ENCODE results near the gene STAP2.

Gene STAP2, protein sequence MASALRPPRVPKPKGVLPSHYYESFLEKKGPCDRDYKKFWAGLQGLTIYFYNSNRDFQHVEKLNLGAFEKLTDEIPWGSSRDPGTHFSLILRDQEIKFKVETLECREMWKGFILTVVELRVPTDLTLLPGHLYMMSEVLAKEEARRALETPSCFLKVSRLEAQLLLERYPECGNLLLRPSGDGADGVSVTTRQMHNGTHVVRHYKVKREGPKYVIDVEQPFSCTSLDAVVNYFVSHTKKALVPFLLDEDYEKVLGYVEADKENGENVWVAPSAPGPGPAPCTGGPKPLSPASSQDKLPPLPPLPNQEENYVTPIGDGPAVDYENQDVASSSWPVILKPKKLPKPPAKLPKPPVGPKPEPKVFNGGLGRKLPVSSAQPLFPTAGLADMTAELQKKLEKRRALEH

DNA sequence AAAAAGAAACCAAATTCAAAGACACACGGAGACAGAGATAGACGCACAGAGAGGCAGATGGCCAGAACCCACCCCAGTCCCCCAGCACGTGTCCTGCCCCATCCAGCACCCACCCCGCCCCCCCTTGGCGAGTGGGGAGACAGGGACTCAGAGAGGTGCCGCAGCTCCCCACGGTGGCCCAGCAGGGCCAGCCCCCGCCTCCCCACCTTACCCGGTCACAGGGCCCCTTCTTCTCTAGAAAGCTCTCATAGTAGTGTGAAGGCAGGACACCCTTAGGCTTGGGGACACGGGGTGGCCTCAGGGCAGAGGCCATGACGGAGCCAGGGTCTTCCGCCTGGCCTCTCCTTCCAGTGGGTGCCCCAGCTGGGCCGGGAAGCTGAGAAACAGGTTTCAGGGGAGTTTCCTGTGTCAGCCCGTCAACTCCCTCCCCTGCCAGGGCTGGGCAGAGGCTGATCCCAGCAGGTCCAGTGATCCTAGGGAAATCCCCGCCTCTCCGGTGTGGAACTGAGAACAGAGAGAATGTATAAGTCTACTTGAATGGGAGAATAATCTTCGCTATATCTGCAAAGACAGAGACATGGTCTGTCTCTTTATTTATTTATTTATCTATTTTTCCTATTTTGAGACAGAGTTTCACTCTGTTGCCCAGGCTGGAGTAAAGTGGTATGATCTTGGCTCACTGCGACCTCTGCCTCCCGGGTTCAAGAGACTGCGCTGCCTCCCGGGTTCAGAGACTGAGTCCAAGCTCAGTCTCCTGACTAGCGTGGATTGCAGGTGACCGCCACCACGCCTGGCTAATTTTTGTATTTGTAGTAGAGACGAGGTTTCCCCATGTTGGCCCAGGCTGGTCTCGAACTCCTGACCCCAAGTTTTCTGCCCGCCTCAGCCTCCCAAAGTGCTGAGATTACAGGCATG is at the start of gene STAP2:
TSS of gene STAP2 (minus strand) at position 387 of the 915 bp plus-strand sequence. CDS start at position 313, 74 bp downstream.
- no peak for DNase-seq (ENCODE audit: low read depth)

DNA sequence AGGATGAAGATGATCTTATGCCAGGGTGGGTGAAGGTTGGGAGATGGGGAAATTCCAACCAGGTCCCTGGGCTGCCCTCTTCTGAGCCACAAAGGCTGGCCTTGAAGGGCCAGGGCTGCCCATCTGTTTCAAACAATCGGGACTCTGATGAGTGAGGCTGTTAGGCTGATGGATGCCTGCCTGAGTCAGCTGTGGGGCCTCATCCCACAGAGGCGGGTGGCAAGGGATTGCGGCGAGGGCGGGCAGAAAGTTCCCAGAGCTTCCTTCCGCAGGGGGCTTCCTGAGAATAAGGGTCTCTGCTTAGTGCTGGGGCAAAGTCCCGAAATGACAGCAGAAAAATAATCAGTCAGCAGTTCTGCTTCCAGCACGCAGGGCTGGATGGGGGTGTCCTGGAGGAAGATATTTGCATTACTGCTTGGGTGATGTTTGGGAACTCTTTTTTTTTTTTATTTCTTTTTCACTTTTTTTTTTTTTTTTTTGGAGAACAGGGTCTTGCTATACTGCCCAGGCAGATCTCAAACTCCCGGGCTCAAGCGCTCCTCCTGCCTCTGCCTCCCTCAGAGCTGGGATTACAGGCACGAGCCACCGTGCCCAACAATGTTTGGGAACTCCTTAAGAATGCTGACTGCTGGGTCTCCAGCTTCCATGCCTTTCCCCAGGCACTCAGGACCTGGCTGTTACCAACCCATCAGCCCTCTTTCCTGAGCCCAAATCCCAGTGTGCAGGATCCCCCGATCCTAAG is 47.6 kb upstream of the STAP2 start:
- no peak for DNase-seq (ENCODE audit: low read depth)

DNA sequence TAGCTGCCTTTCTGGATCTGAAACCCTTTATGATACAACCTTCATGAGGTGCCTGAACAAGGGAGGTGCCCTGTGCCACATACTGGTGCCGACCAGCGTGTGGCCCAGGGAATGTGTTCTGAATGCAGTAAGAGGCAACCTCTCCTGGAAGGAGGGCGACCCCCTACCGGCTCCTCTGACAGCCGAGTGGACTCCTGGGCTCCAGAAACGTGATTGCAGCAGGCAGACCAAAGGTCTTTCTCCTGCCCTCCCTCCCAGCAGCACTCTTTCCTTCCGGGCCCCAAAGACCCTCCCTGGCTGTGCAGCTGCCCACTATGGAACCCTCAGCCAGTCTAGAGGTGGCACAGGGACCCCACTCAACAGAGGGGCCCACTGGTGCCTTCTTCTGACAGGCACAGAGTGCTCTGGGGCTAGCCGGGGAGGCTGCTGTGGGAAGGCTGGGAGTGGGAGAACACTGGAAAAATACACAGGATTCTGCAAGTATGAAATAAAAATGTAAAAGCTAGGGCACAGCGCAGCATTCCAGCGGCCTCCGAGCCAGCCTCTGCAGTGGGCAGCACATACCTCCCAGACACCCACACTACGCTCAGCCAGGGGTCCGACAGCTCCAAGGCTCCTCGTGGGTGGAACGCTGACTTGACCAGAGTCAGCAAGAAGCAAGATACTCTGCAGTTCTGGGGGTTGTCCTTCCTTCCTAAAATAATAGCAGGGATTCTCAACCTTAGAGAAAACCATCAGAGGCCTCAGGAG is 46.8 kb upstream of the STAP2 start:
- no peak for DNase-seq (ENCODE audit: low read depth)

DNA sequence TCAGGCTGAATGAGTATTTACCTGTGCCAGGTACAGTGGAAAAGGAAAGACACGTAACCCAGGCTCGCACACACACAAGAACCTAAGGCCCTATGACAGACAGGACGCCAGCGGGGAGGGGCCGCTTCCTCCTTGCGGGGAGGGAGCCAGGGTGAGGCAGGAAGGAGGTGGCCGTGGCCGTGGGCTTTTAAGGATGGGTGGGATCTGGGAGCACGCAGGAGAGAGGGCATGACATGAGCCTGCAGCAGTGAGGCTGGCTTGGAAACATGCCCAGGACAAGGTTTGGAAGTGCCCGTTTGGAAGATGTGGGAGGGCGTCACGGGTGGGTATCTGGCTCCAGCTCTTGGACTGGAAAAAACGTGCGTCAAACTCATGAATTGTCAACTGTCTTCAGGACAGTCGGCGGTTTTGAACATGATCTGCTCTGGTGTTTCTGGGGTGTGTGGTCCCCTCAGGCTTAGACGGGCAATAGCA is 41.7 kb upstream of the STAP2 start:
- DNase-seq (ENCODE audit: low read depth), result peak; percentile 36

DNA sequence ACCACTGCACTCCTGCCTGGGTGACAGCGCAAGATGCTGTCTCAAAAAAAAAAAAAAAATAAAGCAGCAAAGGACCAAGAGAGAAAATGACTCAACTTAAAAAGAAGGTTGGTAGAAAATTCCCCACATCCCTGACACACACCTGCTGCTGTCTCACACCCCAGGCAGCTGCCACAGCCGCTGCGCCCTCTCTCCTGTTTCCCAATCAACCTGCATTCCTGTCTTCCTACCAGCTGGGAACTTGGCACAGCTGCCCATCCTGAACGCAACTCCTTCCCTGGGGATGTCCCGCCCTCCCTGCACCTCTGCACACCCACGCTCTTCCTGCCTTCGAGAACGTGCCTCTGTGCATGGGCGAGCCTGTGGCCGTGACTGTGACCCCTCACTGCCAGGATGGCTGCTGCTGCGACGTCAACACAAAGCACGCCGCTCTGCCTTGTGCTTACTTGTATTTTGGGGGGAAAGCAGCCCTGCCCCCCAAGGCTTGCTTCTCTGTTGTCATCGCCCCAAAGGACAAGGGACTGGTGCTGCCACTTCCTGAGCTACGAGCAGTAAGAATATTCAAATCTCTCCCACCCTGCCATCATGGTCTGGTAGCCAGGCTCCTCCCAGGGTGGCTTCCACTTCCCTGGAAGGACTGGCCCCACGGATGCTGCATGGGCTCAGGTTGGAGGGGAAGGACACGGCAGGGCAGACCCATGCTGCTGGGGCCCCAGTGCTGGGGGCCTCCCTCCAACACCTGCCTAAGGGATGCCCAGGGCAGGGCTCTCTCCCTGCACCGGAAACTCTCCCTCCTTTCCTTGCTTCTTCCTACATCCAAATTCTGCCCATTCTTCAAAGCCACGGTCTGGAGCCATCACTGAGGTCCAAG is 41.0 kb upstream of the STAP2 start:
- DNase-seq (ENCODE audit: low read depth), result no peak

DNA sequence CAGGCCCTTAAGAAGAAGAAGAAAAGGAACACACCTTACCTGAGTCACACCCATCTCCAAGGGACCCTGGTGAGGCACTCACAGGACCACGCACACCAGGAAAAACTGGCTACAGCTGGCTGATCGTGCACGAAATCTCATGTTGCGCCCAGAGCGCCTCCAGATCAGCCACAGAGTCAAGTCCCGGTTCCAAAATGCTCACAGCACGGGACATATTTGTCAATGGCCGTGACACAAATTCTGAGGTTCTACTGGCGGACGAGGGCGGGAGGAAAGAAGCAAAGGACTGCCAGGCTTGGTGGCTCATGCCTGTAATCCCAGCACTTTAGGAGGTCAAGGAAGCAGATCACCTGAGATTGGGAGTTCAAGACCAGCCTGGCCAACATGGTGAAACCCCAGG is 40.3 kb upstream of the STAP2 start:
- no peak for DNase-seq (ENCODE audit: low read depth)

DNA sequence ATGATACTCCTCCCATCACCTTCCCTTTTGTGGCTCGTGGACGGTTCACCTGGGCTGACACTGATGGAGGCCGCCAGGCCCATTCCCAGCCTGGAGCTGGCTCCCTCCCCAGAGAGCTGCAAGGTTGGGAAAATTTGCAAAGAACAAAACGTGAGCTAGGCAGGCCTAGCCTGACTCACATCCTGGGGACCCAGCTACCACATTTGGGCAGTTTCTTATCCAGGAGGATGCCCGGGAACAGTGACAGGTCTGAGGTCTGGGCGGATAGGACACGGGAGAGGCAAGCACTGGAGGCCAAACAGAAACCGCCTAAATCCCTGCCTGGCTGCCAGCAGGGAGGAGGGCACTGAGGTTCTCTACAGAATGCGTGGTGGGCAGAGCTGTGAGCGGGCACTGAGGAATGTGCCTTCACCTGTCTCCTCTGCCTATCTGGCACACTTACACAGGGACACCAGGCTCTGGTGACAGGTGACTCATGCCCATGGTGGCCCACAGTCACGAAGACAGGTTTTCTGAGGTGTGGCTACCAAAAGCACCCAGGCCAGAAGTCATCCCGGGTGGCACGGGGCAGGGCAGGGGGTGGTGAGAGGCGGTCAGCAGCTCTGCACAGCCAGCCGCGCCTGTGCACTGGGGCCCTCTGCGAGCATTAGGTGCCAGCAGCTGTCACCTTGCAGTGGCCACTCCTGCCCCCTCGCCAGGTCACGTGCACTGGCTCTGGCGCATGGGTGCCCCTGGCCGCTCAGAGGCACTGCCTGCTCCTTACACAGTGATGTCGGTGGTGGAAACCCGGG is 38.6 kb upstream of the STAP2 start:
- no peak for DNase-seq (ENCODE audit: low read depth)

DNA sequence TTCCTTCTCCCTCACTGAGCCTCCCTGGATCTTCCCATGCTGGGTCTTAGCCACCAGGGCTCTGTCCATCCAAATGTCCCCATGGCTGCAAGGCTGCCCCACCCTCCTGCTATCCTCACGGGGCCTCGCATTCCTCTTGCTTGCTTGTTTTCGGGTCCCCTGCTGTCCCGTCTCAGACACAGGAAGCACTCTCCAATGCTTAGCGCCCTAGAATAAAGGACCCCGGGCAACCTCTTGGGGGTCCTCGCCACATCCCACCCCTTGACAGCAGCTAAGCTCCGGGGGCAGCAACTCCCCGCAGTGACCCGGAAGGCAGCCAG is 38.0 kb upstream of the STAP2 start:
- DNase-seq (ENCODE audit: low read depth), result no peak

DNA sequence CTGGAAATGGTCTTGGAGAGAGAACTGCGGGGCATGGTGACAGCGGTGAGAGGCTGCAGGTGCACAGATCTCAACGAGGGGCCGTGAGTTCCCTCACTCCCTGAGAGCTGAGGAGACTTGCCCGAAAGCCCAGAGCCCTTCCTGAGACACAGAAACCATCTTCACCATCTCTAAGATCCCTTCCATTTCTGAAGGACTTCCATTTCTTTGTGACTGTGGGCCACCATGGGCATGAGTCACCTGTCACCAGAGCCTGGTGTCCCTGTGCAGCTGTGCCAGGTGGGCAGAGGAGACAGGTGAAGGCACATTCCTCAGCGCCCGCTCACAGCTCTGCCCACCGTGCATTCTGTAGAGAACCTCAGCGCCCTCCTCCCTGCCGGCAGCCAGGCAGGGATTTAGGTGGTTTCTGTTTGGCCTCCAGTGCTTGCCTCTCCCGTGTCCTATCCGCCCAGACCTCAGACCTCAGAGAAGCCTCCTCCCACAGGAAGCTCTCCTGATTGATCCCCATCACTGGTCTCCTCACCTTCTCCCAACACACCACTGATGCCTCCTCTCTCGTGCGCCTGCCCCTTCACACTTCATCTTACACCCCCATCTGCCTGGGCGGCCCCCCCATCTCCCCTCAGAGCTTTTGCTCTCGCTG is 37.5 kb upstream of the STAP2 start:
- no peak for DNase-seq (ENCODE audit: low read depth)

DNA sequence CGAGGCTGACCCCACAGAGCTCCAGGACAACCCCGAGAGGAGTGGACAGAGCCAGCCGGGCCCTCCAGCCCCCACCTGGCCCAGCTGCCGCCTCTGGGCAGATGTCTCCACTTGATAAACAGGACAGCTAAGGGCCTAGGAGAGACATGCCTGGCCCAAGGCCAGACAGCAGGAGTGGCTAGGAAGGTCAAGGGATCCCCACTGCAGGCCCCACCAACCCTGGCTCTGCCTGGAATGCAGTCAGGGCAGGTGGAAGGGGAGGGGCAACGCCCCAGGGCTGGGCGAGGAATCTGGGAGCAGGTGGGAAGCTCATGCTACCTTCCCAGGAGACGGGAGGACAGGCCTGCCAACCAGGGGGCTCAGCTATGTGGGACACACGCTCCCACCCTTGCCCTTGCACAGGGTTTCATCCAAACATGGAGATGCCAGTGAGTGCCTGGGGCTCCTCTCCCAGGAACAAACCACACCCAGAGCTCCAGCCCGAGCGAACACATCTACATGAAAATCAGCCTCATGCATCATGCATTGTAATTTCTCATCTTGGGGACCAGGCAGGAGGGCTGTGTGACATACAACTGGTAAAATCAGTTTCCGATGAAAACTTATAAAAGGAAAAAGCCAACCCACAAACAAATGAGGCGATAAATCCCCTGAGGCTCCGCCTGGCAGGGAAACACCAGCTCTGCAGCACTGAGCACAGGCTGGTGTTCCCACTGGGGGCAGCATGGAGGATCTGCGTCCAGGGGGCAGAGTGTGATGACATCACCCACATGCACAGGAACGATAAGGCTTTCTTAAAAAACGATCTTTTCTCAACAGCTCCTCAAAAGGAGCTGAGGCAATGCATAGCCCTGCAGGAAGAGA is 36.8 kb upstream of the STAP2 start:
- no peak for DNase-seq (ENCODE audit: low read depth)

DNA sequence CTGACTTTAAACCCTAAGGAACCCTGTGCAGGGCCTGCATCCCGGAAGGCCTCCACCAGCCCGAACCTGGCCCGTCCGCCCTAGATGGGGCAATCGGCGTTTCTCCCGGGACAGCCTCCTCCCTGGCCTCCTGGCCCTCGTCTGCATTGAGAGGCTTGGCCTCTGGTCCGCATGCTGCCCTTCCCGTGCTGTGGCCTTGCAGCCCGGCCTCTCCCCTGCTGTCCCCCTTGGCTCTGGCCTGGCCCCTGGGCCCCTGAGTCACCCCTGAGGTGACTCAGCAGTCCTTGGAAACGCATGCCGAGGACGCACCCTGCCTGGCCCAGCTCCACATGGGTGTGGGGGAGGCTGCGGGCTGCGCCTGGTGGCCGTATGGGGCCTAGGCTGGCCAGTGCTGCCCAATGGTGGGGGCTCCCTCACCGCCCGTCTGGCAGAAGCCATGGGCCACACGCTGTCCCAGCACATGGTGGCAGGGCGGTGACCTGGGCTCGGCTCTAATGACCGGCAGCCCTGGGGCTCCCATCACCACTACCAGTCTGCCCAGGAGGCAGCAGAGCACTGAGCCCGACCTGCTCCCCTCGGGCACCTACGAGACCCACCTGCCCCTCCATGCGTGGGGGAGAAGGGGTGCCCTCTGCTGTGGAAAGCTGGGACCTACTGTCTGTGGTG is 36.0 kb upstream of the STAP2 start:
- no peak for DNase-seq (ENCODE audit: low read depth)

DNA sequence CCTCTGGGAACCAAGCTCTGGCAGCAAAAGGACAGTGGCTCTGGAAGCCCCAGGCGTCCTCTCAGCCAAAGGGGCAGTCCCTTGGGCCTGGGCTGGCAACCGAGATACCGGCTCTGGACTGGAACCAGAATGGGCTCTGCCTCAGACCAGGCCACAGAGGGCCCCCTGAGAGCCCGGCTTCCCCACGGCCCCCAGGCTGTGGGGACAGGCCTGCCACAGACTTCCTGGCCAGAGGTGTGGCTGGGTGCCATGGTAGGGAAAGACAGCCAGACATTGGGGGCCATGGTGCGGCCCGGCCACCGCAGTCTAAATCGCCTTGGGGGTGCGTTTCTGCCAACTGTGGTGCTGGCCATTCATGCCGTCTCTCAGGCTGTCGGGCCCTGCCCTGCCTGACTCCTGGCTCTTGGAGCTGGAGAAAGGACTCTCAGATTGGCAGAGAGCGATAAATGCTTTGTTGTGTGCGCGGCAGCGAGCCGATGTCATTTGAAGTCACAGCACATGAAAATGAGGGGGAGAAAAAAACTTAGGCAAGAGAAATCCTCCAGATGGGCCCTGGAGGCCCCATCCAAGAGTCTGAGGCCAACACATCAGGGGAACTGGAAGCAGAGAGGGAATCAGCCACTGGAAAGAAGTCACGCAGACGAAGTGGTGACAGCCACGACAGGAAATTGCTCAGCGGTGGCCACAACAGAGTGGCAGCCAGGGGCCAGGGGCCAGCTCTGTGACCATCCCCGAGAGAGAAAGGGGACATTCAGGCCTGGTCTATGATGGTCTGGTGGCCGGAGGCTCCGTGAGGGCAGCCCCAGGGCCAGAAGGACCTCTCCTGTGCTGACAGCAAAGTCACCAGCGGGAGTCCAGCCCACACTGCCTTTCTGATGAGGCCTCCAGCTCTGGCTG is 35.2 kb upstream of the STAP2 start:
- no peak for DNase-seq (ENCODE audit: low read depth)

DNA sequence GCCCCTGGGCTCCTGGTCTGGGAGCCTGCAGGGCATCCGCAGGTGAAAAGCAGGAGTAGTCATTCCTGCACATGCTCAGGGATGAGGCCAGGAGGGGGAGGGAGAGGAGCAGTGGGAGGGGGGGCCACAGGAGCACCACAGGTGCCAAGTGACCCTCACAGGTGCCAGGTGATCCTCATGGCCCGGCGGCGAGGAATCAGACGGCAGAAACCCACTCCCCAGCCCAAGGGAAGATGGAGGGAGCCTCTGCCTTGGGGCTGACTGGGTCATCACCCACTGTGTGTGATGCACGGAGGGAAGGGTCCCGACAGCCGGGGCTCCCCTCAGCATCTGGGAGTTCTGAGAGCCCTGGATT is 34.4 kb upstream of the STAP2 start:
- no peak for DNase-seq (ENCODE audit: low read depth)

DNA sequence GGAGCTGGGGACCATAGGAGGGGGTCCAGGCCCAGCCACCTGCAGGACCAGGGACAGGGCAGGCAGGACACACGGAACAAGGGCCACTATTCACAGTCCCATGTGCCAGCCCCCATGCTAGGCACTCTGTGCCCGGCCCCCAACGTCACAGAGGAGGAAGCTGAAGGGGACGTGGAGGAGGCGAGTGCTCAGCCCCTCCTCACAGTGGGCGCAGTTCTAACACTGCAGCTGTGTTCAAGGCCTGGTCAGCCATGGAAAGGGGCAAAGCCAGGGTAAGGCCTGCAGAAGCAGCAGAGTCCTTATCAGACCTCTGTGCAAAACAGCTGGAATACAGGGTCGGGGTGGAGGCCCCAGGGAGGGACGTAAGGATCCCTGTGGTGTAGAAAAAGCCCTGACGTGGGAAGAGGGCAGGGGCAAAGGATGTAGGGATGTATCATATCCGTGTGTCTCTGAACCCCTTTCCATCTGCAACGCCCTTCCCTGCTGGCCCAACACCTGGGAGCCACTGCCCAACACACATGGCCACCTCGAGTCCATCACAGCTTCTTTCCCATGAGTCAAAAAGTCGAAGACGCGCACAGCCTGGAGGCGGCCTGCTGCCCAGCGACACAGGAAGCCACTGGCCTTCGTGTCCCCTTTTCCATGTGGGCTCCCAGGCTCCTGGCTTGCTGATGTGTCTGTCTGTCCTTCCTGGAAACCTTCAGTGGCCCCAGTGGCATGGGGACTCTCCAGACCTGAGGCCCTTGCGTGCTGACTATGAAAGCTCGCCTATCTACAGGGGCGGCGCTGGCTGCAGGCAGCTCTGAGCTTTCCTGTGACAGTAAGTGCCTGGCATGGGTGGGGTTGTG is 33.8 kb upstream of the STAP2 start:
- no peak for DNase-seq (ENCODE audit: low read depth)

DNA sequence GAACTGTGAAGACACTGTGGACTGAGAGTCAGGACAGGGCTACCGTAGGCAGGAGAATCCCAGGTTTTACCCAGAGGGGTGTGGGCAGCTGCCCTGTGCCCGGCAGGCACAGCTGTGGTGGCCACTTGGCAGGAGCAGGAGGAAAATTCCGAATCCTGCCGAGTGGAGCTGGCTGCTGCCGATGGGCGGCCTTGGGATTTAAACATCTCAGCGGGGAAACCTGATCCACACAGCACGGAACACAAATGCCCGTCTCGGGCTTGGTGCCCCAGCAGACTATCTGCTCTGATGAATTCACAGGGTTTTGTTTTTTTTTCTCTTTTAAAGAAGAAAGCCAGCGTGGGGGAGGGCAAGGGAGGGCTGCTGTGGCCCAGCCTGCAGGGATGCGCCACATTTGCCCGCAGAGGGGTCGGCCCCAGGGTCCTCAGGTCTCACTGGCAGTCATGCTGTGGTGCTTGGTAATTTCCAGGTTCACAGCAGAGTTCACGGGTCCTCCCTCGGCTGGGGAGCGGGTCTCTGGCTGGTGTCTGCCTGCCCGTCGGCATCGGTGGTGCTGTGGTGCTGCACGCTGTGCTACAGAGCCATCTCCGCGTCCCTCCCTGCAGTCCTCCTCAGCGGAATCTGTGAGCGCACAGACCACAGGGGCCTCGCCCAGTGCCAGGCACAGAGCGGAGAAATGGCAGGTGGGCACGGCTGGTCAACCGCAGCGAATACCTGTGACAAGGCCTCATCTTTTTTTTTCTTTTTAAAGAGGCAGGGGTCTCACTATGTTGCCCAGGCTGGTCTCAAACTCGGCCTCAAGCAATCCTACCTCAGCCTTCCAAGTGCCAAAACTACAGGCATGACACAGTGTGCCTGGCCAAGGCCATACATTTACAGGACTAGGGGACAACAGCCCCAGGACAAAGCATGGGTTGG is 32.9 kb upstream of the STAP2 start:
- no peak for DNase-seq (ENCODE audit: low read depth)
